ENCODE results near the gene MYO18B. TPM values are rescaled to one million over a fixed set of nuclear protein-coding genes. Genes with fewer than 3 reads are reported as not detected.

MYO18B gene
- total and polyA plus RNA-seq, 2 of the 4 experiments (the other 2 are of a cell fraction): under 0.01 TPM; not detected in 1

DNA sequence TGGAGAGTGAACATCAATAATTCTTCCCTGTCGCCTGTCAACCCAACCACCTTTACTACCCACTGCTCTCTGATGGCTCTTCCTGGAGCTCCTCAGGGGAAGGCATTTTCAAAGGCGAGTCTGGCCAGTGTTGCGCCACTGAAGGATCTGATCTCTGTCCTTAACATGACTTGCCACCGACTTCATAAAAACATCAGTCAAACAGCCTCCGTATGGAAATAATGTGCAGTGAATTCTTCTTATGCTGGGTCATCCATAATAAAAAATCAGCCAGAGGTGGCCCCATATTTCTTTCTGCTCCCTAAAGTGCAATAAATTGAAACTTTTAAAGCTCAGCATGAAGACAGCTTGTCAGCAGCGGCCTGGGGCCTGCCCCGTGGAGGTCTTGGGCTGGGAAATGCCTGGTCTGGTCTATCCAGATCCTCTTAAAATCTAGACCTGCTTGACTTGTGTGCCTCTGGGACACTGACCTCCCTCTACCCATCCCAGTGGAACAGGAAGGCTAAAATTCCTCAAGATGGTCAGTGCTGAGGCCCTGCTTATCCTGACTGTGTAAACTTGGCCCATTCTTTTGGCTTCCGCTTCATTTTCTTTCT, 199.5 kb downstream of the MYO18B start:
- in situ Hi-C loops (cut with MboI; ENCODE audit: low sequenced_read_pairs): no loop called here
- H3K4me2 ChIP-seq (ENCODE audit: low read depth, low read length): no peak overlapping the region
- no peak overlapping the region for H3K27ac ChIP-seq (ENCODE audit: insufficient read depth, low read length)
- H2BK15ac ChIP-seq (ENCODE audit: low read depth, low read length): no peak overlapping the region
- H3K9ac ChIP-seq (ENCODE audit: low read depth, low read length): no peak overlapping the region
- no peak overlapping the region for H3K23ac ChIP-seq (ENCODE audit: low read depth, low read length)
- TF ChIP-seq, protein P1, sequence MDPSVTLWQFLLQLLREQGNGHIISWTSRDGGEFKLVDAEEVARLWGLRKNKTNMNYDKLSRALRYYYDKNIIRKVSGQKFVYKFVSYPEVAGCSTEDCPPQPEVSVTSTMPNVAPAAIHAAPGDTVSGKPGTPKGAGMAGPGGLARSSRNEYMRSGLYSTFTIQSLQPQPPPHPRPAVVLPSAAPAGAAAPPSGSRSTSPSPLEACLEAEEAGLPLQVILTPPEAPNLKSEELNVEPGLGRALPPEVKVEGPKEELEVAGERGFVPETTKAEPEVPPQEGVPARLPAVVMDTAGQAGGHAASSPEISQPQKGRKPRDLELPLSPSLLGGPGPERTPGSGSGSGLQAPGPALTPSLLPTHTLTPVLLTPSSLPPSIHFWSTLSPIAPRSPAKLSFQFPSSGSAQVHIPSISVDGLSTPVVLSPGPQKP (IDR thresholded peaks at IDR 0.05; ENCODE audit: borderline replicate concordance, low read depth, low read length): no peak
- TF ChIP-seq, protein P2, sequence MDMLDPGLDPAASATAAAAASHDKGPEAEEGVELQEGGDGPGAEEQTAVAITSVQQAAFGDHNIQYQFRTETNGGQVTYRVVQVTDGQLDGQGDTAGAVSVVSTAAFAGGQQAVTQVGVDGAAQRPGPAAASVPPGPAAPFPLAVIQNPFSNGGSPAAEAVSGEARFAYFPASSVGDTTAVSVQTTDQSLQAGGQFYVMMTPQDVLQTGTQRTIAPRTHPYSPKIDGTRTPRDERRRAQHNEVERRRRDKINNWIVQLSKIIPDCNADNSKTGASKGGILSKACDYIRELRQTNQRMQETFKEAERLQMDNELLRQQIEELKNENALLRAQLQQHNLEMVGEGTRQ (IDR thresholded peaks at IDR 0.05; ENCODE audit: low read depth, low read length): no peak
- TF ChIP-seq RCOR1 (IDR thresholded peaks at IDR 0.05; ENCODE audit: insufficient replicate concordance, low read length) (no peak), BHLHE40 (IDR thresholded peaks at IDR 0.05; ENCODE audit: low read depth, low read length) (no peak)
- no peak overlapping the region for H2AFZ ChIP-seq (replicated peaks; ENCODE audit: low read length, poor library complexity)
- no peaks in the 10 kb centered on the region for H3K9me1 ChIP-seq (ENCODE audit: insufficient read depth, low read length)
- H3K27me3 ChIP-seq (ENCODE audit: control insufficient read depth, insufficient read depth, low read length): no peaks in the 10 kb centered on the region
- ChIA-PET POLR2A (ENCODE audit: unreplicated experiment) (no interaction called here), CTCF (no interaction called here)
- no peak overlapping the region for H2AK5ac ChIP-seq (ENCODE audit: low read depth, low read length)
- no peak overlapping the region for H3K56ac ChIP-seq (ENCODE audit: extremely low read depth, insufficient read depth, low read length)
- H3K4me3 ChIP-seq (ENCODE audit: insufficient read depth, low read depth, low read length): no peak overlapping the region
- H2BK5ac ChIP-seq (ENCODE audit: low read depth, low read length, poor library complexity, severe bottlenecking): no peak overlapping the region
- dilution Hi-C loops (cut with HindIII; ENCODE audit: low sequenced_read_pairs, unreplicated experiment): no loop called here
- DNase-seq: no peak
- no peaks in the 10 kb centered on the region for H3K36me3 ChIP-seq (ENCODE audit: control insufficient read depth, insufficient read depth, low read length)
- no TSS peak for BruUV-seq (replicated peaks)
- no peak overlapping the region for H3K4ac ChIP-seq (ENCODE audit: low read depth, low read length)
- no peak overlapping the region for H3K14ac ChIP-seq (replicated peaks; ENCODE audit: low read depth, low read length)
- H3K9me3 ChIP-seq (ENCODE audit: control insufficient read depth, insufficient read depth, low read length): peaks cover 22% of the 10 kb centered on the region
- H4K8ac ChIP-seq (ENCODE audit: low read depth in 2 of 2, low read length in 2 of 2): no peak overlapping the region
- WGBS, 2 experiments (ENCODE audit: extremely low coverage in 2 of 2, insufficient read length in 1 of 2): 0% methylated on average over 1 of the region's 8 CpGs; no CpG with 5 or more reads in 1 of the 2 experiments
- H2BK20ac ChIP-seq (ENCODE audit: low read depth, low read length): no peak overlapping the region
- no peak overlapping the region for H4K5ac ChIP-seq (ENCODE audit: low read depth, low read length)
- ATAC-seq (ENCODE audit: low read depth): no peak
- no peaks in the 10 kb centered on the region for H3K79me1 ChIP-seq (ENCODE audit: low read depth in 1 of 2, low read length in 2 of 2)
- H4K91ac ChIP-seq (ENCODE audit: insufficient read depth, low read depth, low read length): no peak overlapping the region
- H2AK9ac ChIP-seq (replicated peaks; ENCODE audit: low read depth, low read length, poor library complexity): no peak overlapping the region
- intact Hi-C loops (cut with micrococcal nuclease): no loop called here
- H3K4me1 ChIP-seq (ENCODE audit: control insufficient read depth, insufficient read depth, low read length): no peaks in the 10 kb centered on the region
- H4K20me1 ChIP-seq (ENCODE audit: insufficient read depth, low read length): no peaks in the 10 kb centered on the region
- H2BK120ac ChIP-seq (ENCODE audit: low read depth, low read length): no peak overlapping the region
- H3K18ac ChIP-seq (ENCODE audit: low read depth, low read length): no peak overlapping the region
